Progenitor cell of endocrine pancreas (in vitro differentiated cells): ENCODE results near the gene IDE. TPM values are rescaled to one million over a fixed set of nuclear protein-coding genes. Genes with fewer than 3 reads are reported as not detected.

Experiments used
- DNase-seq: peaks from one replicate; pipeline ENCODE4 v3.0.0; 2021; ENCODE audit warnings: low spot score; ENCODE audit not compliant: unreplicated experiment
- H3K27ac Mint-ChIP-seq: 2 replicates; pipeline ENCODE4 v1.8.0; 2021; ENCODE audit warnings: mild to moderate bottlenecking, moderate library complexity, mixed read lengths
- H3K27me3 Mint-ChIP-seq: 2 replicates; pipeline ENCODE4 v1.8.0; 2021; ENCODE audit warnings: mixed read lengths
- H3K36me3 Mint-ChIP-seq: 2 replicates; pipeline ENCODE4 v1.8.0; 2022; ENCODE audit warnings: mixed read lengths; ENCODE audit not compliant: insufficient read depth
- H3K4me1 Mint-ChIP-seq: 2 replicates; pipeline ENCODE4 v1.8.0; 2021; ENCODE audit warnings: low read depth, mixed read lengths
- H3K4me3 Mint-ChIP-seq: 2 replicates; pipeline ENCODE4 v1.8.0; 2021; ENCODE audit warnings: low read depth, mild to moderate bottlenecking, moderate library complexity, mixed read lengths
- H3K9me3 Mint-ChIP-seq: 2 replicates; pipeline ENCODE4 v1.8.0; 2021; ENCODE audit warnings: low read depth, mixed read lengths
- CTCF ChIP-seq: fragments of 200-600 bp; sonication (generic); IDR thresholded peaks from one replicate; pipeline ENCODE4 v1.5.0; 2021; ENCODE audit warnings: antibody characterized with exemption, mild to moderate bottlenecking; ENCODE audit not compliant: unreplicated experiment
- long read RNA-seq: library from polyadenylated mRNA; unstranded; transcript quantifications from one replicate; pipeline ENCODE4 v2.0.0, GENCODE V29; 2020
- total RNA-seq: library from RNA; stranded (reverse); gene quantifications from 2 replicates; pipeline ENCODE4 v1.2.1, GENCODE V29; 2021

IDE gene
- 60.1 TPM in 2 replicates for total RNA-seq
- long read RNA-seq, full-length matches to known transcripts: 27 of 68 reads
- long read RNA-seq, partial matches to known transcripts: 31 of 68 reads
- long read RNA-seq, other reads (novel, unspliced or antisense): 10 of 68 reads

GRCh38 chr10:92573798-92574547, at the start of gene IDE:
TSS of gene IDE (minus strand) at chr10:92574093. CDS start at chr10:92574019, 74 bp downstream.
- H3K4me1 Mint-ChIP-seq: peaks cover 21% of the 10 kb centered on the region
- H3K9me3 Mint-ChIP-seq: no peaks in the 10 kb centered on the region
- H3K36me3 Mint-ChIP-seq: peaks cover 4% of the 10 kb centered on the region
- no peaks in the 10 kb centered on the region for H3K27me3 Mint-ChIP-seq
- DNase-seq: peak; percentile 85
- H3K4me3 Mint-ChIP-seq: peak within 1 kb of the TSS; percentile 69
- peak; percentile 77 for TF ChIP-seq CTCF
- peak within 1 kb of the TSS; percentile 97 for H3K27ac Mint-ChIP-seq

GRCh38 chr10:92619368-92619767, 45.5 kb upstream of the IDE start:
- H3K4me3 Mint-ChIP-seq: no peak overlapping the region
- peaks cover 29% of the 10 kb centered on the region for H3K36me3 Mint-ChIP-seq
- no peak for DNase-seq
- H3K4me1 Mint-ChIP-seq: no peaks in the 10 kb centered on the region
- no peaks in the 10 kb centered on the region for H3K27me3 Mint-ChIP-seq
- no peaks in the 10 kb centered on the region for H3K9me3 Mint-ChIP-seq
- TF ChIP-seq CTCF: no peak
- no peak overlapping the region for H3K27ac Mint-ChIP-seq

- no peaks in the 10 kb centered on the region for H3K9me3 Mint-ChIP-seq
- DNase-seq: no peak
- H3K36me3 Mint-ChIP-seq: peaks cover 18% of the 10 kb centered on the region
- no peaks in the 10 kb centered on the region for H3K4me1 Mint-ChIP-seq
- H3K4me3 Mint-ChIP-seq: no peak overlapping the region
- TF ChIP-seq CTCF: no peak
- no peak overlapping the region for H3K27ac Mint-ChIP-seq
- no peaks in the 10 kb centered on the region for H3K27me3 Mint-ChIP-seq
These were observed 41.6 kb upstream of the IDE start for GRCh38 chr10:92615515-92615914.

- Mint-ChIP-seq H3K4me1 (no peaks in the 10 kb centered on the region), H3K9me3 (peaks cover 7% of the 10 kb centered on the region), H3K36me3 (peaks cover 15% of the 10 kb centered on the region), H3K27me3 (no peaks in the 10 kb centered on the region), H3K4me3 (no peak overlapping the region), H3K27ac (no peak overlapping the region)
- no peak for TF ChIP-seq CTCF
- DNase-seq: no peak
These were observed 30.9 kb upstream of the IDE start for GRCh38 chr10:92604841-92605240.

- no peak overlapping the region for H3K27ac Mint-ChIP-seq
- no peaks in the 10 kb centered on the region for H3K27me3 Mint-ChIP-seq
- peaks cover 11% of the 10 kb centered on the region for H3K36me3 Mint-ChIP-seq
- DNase-seq: no peak
- peaks cover 7% of the 10 kb centered on the region for H3K9me3 Mint-ChIP-seq
- H3K4me3 Mint-ChIP-seq: no peak overlapping the region
- no peak for TF ChIP-seq CTCF
- H3K4me1 Mint-ChIP-seq: peaks cover 11% of the 10 kb centered on the region
These were observed 24.4 kb upstream of the IDE start for GRCh38 chr10:92598321-92598720.
